Spleen (tissue), 11 donors: ENCODE results near the gene FAAP20. TPM values are rescaled to one million over a fixed set of nuclear protein-coding genes. Genes with fewer than 3 reads are reported as not detected.
A peak's percentile ranks its signal among the peaks of the same experiment; 100 is the strongest.

ENCODE experiments used
- DNase-seq: peaks from one replicate; pipeline ENCODE4 v3.0.0-alpha.2; 2020
- H3K27ac ChIP-seq, 8 donors: fragments of 200-600 bp; sonication (generic) in 7 of 8; 1 replicate in 4 of 8; 2 replicates in 4 of 8; pipeline versions ENCODE4 v1.5.0 to v1.8.0; 2016 to 2021; ENCODE audit warnings: inconsistent platforms in 4 of 8, mild to moderate bottlenecking in 4 of 8, moderate library complexity in 1 of 8
- H3K27me3 ChIP-seq, 7 donors: fragments of 200-600 bp; sonication (generic) in 6 of 7; replicated peaks in 1 of 7; 1 replicate in 4 of 7; 2 replicates in 3 of 7; pipeline versions ENCODE4 v1.5.0 to v1.8.0; 2016 to 2021; ENCODE audit warnings: inconsistent platforms in 3 of 7, mild to moderate bottlenecking in 1 of 7
- H3K36me3 ChIP-seq, 6 donors: fragments of 200-600 bp; sonication (generic) in 5 of 6; 1 replicate in 4 of 6; 2 replicates in 2 of 6; pipeline versions ENCODE4 v1.5.0 to v1.8.0; 2016 to 2021; ENCODE audit warnings: inconsistent platforms in 2 of 6
- H3K4me1 ChIP-seq, 6 donors: fragments of 200-600 bp; sonication (generic) in 5 of 6; 1 replicate in 3 of 6; 2 replicates in 3 of 6; pipeline versions ENCODE4 v1.5.0 to v1.8.0; 2016 to 2021; ENCODE audit warnings: inconsistent platforms in 3 of 6
- H3K4me3 ChIP-seq, 8 donors: fragments of 200-600 bp; sonication (generic) in 7 of 8; 1 replicate in 4 of 8; 2 replicates in 4 of 8; pipeline versions ENCODE4 v1.5.0 to v1.8.0; 2016 to 2021; ENCODE audit warnings: inconsistent platforms in 4 of 8, mild to moderate bottlenecking in 4 of 8, moderate library complexity in 2 of 8
- H3K9me3 ChIP-seq, 8 donors: fragments of 200-600 bp; sonication (generic) in 7 of 8; 1 replicate in 4 of 8; 2 replicates in 4 of 8; pipeline versions ENCODE4 v1.5.0 to v1.8.0; 2016 to 2021; ENCODE audit warnings: inconsistent platforms in 4 of 8
- CTCF ChIP-seq, 11 experiments: fragments of 200-600 bp in 7 of 11; fragments of 450-650 bp in 4 of 11; sonication (generic) in 4 of 11; IDR thresholded peaks in 8 of 11; conservative IDR thresholded peaks in 3 of 11; 1 replicate in 7 of 11; 2 replicates in 4 of 11; pipeline versions ENCODE4 v1.4.0 to v1.8.0; 2016 to 2021; ENCODE audit warnings: antibody characterized with exemption in 11 of 11, inconsistent platforms in 4 of 11, mild to moderate bottlenecking in 1 of 11
- POLR2A ChIP-seq, 3 donors: fragments of 450-650 bp; IDR thresholded peaks; one replicate each; pipeline ENCODE4 v1.5.1; 2017; ENCODE audit warnings: antibody characterized with exemption in 3 of 3, mild to moderate bottlenecking in 1 of 3
- POLR2AphosphoS5 ChIP-seq, 3 donors: sonication (generic); formaldehyde crosslinking; IDR thresholded peaks; one replicate each; pipeline ENCODE4 v1.5.1; 2017; ENCODE audit warnings: antibody characterized with exemption in 3 of 3
- WGBS, 5 donors: extraction: QIAGEN DNeasy Blood & Tissue Kit in 3 of 5; methylation state at CpG; one replicate each; pipeline versions ENCODE4 v1.1.5 to v1.1.7; 2013 to 2018; 5-methylcytosine and 5-hydroxymethylcytosine counted together
- intact Hi-C: fragments of 100-400 bp; cut with DNase I; formaldehyde crosslinking; loops from one replicate; pipeline ENCODE4 v1.15.0; 2023; ENCODE audit warnings: low total_unique reads
- polyA plus RNA-seq, 3 donors: library from polyadenylated mRNA; stranded (reverse); fragments of 200-250 nt; gene quantifications; one replicate each; pipeline ENCODE4 v1.2.1, GENCODE V29; 2013
- total RNA-seq, 7 donors: library from RNA; depleted of rRNA in 3 of 7; stranded (reverse); fragments of >200 nt in 3 of 7; fragmentation: NEBNext Ultra II Directional in 4 of 7; extraction: Animal tissue kit (Norgen Biotek cat#: 25700) in 4 of 7; gene quantifications; one replicate each; pipeline versions ENCODE4 v1.1.0 to v1.2.1, GENCODE V29; 2016 to 2021
- donor health status: healthy with polysubstance abuse.
- donor health status: DM: no; HTN: no; CAD: no; lungs with moderate emphysema.
- donor health status: DM: no; HTN: no; CAD: no.
- donor health status: Bipolar disorder and iron deficiency.
- donor health status: healthy.
- donor health status: DM: no; HTN: no; CAD: no.
- donor health status: DM: yes; HTN: yes; CAD: no.

FAAP20 gene
- total and polyA plus RNA-seq, 10 donors: 20.6 to 113 (median 52.0) TPM

DNA sequence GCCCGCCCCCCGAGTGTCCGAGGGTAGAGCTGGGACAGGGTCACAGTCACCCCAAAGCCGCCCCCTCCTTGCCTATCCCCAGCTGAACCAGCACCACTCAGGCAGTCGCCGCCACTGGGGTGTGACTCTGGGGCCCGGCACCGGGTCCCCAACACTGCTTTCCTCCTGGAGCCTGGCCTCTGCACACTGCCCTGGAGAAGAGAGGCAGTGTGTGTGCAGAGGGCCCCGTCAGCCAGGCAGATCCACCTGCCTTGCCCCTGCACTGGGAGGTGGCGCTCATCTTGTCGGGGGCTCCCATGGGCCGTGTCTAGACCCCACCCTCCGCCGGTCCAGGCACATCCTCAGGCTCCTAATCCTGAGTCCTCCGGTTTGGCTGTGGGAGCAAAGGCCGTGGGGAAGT lies 15.7 kb downstream of the FAAP20 start:
- H3K9me3 ChIP-seq: no peaks in the 10 kb centered on the region
- no peak for TF ChIP-seq POLR2AphosphoS5 (IDR thresholded peaks at IDR 0.05)
- TF ChIP-seq CTCF (IDR thresholded peaks at IDR 0.05 in 8 of 11, conservative IDR thresholded peaks at IDR 0.05 in 3 of 11): no peak
- intact Hi-C loops: no loop called here
- 92 to 95% (median 93%) methylated on average over 8 to 16 of the region's 16 CpGs for WGBS, 5 donors
- H3K36me3 ChIP-seq: peaks cover 0 to 61% (median 9%) of the 10 kb centered on the region in 6 donors
- H3K4me1 ChIP-seq: peaks cover 3 to 12% (median 10%) of the 10 kb centered on the region in 6 donors
- H3K27ac ChIP-seq: no peak overlapping the region
- H3K4me3 ChIP-seq: no peak overlapping the region
- H3K27me3 ChIP-seq: no peaks in the 10 kb centered on the region
- no peak for DNase-seq

GRCh38 chr1:2177946-2178538 lies 16.5 kb downstream of the FAAP20 start:
- H3K27me3 ChIP-seq: no peaks in the 10 kb centered on the region
- H3K9me3 ChIP-seq: no peaks in the 10 kb centered on the region
- DNase-seq: no peak
- TF ChIP-seq CTCF (IDR thresholded peaks at IDR 0.05 in 8 of 11, conservative IDR thresholded peaks at IDR 0.05 in 3 of 11) (no peak), POLR2AphosphoS5 (IDR thresholded peaks at IDR 0.05) (peak in 1 of 3 donors; percentile 36)
- intact Hi-C loops: no loop called here
- H3K4me1 ChIP-seq: peaks cover 3 to 19% (median 13%) of the 10 kb centered on the region in 6 donors
- no peak overlapping the region for H3K27ac ChIP-seq
- H3K36me3 ChIP-seq: peaks cover 0 to 61% (median 11%) of the 10 kb centered on the region in 6 donors
- H3K4me3 ChIP-seq: no peak overlapping the region
- 83 to 91% (median 88%) methylated on average over 17 to 18 of the region's 18 CpGs for WGBS, 5 donors

DNA sequence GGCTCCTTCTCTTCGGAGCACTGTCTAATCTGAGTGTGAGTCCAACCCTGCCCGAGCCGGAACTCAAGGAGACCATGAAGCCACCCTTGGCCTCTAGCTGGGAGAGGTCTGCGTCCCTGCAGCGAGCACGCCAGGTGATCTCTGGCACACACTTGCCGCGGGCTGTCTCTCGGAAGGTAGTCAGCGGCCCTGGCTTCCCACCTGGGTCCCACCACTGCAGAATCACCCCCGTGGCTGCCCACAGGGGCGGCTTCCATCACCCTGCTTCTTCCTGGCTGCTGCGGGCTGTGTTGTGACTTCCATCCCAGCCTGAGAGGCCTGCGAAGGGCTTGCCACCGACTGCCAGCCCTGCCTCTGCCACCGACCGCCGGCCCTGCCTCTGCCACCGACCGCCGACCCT lies 17.0 kb downstream of the FAAP20 start:
- Histone ChIP-seq H3K4me1 (peaks cover 3 to 19% (median 13%) of the 10 kb centered on the region in 6 donors), H3K4me3 (no peak overlapping the region), H3K27me3 (no peaks in the 10 kb centered on the region), H3K27ac (no peak overlapping the region), H3K36me3 (peaks cover 0 to 66% (median 12%) of the 10 kb centered on the region in 6 donors), H3K9me3 (no peaks in the 10 kb centered on the region)
- intact Hi-C loops: no loop called here
- DNase-seq: peak; percentile 67
- WGBS, 5 donors: 81 to 90% (median 88%) methylated on average over 13 to 21 of the region's 21 CpGs
- TF ChIP-seq CTCF (IDR thresholded peaks at IDR 0.05 in 8 of 11, conservative IDR thresholded peaks at IDR 0.05 in 3 of 11): no peak
- TF ChIP-seq POLR2AphosphoS5 (IDR thresholded peaks at IDR 0.05): no peak
- TF ChIP-seq POLR2A (IDR thresholded peaks at IDR 0.05): no peak

GRCh38 chr1:2176615-2177014 lies 18.0 kb downstream of the FAAP20 start:
- intact Hi-C loops: no loop called here
- TF ChIP-seq POLR2A (IDR thresholded peaks at IDR 0.05) (no peak), CTCF (IDR thresholded peaks at IDR 0.05 in 8 of 11, conservative IDR thresholded peaks at IDR 0.05 in 3 of 11) (no peak), POLR2AphosphoS5 (IDR thresholded peaks at IDR 0.05) (no peak)

More at GRCh38 chr1:2176615-2177014, 18.0 kb downstream of the FAAP20 start:
- Histone ChIP-seq H3K36me3 (peaks cover 0 to 69% (median 19%) of the 10 kb centered on the region in 6 donors), H3K4me1 (peaks cover 3 to 19% (median 13%) of the 10 kb centered on the region in 6 donors), H3K4me3 (no peak overlapping the region), H3K27ac (no peak overlapping the region), H3K9me3 (no peaks in the 10 kb centered on the region), H3K27me3 (no peaks in the 10 kb centered on the region)
- no peak for DNase-seq
- 79 to 87% (median 85%) methylated on average over 10 of the region's 10 CpGs for WGBS, 5 donors
